EL (cell line): ENCODE results near the gene CAMSAP1.

Experiments
- DNase-seq: peaks from one replicate; pipeline ENCODE4 v3.0.0-alpha.2; 2016

Gene CAMSAP1

DNA sequence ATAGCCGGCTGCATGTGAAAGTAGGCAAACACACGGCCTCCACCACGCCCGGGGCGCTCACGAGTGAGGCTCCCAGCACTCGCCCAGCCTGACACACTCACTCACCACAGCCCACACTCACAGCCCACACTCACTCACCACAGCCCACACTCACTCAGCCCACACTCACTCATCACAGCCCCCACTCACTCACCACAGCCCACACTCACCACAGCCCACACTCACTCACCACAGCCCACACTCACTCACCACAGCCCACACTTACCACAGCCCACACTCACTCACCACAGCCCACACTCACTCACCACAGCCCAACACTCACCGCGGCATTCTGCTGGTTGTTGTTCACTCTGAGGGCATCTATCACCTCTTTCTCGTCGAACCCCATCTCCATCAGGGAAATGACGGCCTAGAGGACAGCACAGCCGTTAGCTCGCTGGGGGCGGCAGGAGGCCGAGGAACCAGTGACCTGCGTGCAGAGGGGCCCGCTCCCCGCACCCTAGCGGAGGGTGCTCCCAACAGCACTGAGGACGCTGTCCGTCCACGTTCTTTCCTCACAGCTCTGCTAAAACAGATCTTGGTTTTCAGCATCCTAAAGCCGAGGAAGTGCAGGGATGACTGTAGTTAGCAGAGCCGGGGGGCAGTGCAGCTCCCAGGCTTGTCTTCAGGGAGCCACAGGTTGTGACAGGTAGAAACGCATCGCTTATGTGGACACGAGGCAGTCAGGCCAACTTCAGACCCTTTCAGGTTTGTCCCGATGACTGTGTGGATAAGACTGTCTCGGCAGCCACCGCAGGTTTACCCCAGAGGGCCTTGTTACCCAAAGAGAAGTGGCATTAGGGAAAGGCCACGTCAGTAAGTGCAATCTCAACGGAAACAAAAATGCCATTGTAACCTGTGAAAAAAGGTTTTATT lies 32.3 kb upstream of the CAMSAP1 start:
- no peak for DNase-seq

DNA sequence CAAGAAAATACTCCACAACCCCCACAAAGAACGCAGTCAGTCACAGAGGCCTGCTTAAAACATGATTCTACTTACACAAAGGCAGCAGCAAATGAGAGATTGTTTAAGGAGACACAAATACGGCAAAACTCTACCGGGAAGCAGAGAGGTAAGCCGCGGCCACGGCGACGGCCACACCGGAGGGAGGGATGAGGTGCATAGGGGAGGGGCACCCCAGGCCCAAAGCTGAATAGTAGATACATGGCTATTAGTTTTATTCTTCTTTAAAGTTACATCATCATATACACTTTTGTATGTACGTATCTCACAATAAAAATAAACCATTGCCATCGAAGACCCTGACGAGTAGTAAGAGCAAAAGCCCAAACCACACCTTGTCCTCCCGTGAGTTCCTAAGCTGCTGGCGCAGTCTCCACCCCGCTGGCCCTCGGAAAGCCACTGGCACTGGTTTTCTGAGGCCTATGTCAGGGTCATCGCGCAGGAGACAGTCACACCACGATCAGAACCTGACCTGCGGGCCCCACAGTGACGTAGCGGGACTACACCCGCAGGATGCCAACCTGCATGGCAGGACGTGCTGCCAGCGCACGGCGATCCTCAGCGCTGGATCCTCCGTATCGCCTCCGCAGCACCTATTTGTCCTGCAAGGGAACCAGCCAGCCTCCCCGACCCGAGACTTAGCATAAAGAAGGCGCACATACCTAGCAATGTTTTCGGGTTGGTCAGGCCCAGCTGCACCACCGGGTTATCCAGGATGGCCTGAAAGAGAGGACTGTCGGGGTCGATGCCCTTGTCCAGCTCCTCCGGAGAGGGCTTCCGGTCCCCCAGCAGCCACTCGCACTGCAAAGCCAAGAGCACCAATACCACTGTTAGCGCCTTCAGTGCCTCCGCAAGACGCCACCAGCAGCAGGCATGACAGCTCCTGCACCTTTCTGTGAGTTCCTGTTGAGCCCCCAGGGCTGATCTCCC lies 30.5 kb upstream of the CAMSAP1 start:
- no peak for DNase-seq

DNA sequence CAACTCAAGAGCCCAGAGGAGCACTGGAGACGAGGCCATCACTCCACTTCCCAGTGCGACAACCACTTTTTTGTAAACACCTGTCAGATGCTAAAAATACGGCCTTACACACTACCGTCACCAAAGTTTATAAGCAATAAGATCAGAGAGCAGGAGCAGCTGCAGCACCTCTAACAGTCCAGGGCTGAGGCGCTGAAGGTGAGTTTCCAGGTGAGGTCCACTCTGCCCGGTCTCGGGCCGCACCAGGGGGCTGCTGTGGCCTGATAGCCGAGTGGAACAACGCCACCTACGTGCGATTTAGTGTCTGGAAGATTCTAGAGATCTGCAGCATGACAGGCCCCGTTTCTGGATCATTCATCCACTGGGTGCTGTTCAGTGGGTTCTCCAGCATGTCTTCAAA lies 25.8 kb upstream of the CAMSAP1 start:
- DNase-seq, result no peak

DNA sequence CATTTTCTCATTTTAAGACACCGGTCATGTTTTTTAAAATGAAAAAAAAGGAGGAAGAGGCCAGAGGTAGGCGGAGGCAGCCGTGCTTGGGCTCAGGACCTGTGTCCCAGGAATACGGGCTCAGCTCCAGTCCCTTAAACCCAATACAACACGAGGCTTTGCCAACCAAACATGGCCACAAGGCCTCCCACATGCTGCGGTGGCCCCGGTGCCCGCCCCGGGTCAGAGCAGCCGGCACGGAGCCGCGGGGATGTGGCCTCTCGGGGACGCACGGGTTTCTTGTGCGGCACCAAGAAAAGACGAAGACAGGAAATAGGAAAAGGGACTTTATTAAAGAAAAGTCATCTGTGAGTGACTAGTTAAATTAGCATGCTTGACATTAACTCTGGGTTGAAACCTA lies 25.3 kb upstream of the CAMSAP1 start:
- no peak for DNase-seq

DNA sequence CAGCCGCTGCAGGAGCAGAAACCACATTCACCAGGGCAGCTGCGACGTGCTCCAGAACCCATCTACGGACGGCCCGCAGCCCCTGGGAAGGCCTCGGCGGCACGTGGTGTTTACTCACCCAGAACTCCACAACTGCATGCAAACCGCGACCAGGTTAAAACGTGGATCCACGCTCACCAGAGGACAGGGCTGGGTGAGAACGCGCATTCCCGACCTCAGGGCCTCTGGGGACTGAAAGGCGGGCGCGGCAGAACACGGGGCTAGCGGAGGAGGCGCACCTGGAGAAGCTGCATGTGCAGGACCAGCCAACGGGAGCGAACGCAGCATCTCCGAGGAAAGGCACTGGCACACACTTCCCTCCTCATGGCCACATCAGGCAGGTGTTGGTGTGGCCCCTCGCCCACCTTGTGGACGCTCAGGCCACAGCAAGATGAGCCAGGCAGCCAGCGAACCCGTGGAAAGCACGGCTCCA lies 24.0 kb upstream of the CAMSAP1 start:
- DNase-seq, result no peak

DNA sequence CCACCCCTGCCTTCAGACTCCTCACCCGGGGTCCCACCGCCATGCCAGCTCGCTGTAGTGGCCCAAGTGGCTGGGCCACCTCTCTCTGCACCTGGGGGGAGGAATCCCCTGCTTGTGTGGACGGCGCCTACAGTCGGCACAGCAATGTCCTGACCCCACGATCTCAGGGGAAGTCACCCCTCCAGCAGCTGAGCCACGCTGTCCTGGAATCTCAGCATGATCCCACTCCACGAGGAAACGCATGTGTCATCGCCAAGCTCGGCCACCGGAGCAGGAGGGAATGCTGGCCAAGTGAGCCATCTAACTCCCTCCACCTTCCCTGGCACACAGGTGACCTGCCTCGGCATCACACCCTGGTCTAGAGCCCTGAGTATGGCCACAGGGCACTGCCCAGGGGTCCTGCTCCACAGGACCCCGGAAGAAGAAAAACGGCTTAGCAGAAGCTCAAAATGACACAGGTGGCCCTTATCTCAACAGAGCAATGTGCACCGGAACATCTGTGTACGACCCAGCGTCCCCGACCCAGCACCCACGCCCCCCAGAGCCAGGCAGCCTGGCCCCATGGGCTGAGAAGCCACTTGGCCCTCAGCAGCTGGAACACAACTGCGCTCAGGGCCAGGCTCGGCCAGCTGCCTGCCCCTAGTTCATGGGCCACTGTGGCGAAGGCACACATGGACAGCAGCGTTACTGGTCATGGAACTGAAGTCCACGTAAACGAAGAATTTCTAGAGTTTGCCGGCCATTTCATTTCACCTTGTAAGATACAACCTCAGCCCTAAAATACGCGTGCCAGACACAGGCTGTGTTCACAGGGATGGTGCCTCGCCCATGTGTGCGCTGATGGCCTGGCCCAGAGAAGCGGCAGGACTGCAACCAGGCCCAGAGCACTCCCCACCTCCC lies 23.4 kb upstream of the CAMSAP1 start:
- no peak for DNase-seq

DNA sequence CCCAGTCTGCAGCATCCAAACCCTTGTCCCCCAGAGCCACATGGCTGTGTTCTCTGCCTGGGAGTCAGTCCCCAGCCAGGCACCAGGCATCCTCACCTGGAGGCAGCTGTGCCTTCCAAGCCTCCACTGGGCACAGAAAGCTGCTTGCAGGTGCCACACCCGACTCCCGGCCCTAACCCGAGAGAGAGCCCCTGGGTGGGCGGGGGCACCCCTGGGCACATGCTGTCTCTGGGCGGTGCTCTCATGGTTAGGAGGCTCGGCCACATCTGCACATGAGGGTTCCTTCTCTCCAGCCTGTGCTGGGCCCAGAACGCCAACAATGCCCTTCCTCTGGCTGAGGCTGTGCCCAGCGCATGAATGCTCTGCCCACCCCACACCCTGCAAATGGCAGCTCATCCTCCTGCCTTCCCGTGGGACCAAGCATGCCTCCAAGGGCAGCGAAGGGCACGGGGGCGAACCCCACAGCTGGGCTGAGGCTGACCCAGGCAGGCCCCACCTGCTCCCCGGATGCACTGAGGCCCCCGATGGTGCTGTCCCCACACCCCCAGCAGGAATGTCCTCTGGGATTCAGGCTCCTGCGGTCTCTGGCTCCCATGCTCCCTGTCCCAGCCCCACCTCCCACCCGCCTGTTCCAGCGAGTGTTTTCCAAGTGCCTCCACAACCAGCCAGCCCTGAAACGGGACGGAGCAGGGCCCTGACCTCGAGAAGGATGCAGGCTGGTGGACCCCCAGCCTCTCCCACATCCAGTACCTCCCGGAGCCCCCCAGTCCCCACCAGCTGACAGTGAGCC lies 22.5 kb upstream of the CAMSAP1 start:
- DNase-seq, result no peak

DNA sequence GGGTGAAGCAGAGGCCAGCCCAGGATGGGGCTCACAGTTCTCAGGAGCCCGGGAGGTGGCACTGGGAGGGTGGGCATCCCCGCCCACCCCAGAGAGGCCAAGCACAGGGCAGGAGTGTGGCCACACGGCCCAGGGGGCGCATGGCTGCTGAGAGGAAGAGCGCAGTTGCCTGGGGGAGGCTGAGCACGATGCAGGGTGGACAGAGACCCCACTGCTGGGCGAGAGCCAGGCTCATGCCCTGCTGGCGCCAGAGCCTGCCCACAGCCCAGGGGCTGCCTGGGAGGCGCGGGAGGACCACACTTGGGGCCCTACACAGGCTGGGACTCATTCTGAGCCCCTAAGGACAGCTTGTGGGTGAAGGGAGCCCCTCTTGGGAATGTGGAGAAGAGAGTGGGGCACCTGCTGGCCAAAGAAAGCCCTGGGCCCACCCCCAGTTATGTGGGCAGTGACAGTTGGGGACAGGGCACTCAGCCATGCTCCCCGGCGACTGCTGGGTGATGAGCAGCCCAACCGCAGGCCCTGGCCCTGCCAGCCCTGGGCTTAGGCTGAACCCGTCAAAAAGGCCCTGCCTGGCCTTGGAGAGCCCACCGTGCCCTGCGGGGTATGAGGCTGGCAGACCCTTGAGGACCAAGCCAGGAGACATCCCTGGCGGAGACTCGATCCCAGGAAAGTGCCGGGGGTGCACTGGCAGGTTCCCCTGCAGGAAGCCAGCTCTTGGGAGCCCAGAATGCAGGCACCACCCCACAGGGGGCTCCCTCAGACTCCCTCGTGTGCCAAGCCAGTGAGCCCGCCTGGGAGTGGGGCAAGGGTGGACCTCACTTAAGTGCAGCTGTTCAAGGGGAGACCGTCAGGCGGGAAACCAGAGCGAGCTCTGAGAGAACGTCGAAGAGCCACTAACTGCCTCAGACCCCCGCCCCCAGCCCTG lies 21.6 kb upstream of the CAMSAP1 start:
- no peak for DNase-seq

DNA sequence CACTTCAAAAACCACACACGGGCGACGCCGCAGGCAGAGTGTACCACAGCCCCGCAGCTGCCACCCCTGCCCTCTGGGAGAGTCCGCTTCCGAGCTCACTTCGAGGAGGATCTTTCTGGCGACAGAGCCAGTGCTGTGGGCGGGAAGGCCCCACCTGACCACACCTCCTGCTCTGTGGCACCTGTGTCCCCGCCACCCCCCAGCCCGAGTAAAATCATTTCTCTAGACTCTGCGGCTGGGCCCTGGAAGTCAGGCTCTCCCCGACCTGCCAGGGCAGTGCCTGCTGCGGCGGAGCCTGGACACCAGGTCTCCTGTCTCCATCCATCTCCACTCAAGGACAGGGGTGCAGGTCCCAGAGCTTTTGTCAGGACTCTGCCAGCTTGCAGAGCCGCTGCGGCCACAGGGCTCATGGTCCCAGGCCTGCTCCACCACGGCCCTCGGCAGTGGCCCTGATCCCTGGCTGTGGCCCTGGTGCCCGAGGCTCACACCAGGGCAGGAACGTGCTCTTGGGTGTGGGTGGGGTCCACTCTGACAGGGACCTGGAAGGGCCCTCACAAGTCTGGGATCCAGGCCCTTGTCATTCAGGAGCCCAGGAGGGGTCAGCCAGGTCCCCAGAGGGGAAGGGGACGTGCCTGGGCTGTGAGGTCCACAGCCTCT lies 20.9 kb upstream of the CAMSAP1 start:
- DNase-seq, result no peak

DNA sequence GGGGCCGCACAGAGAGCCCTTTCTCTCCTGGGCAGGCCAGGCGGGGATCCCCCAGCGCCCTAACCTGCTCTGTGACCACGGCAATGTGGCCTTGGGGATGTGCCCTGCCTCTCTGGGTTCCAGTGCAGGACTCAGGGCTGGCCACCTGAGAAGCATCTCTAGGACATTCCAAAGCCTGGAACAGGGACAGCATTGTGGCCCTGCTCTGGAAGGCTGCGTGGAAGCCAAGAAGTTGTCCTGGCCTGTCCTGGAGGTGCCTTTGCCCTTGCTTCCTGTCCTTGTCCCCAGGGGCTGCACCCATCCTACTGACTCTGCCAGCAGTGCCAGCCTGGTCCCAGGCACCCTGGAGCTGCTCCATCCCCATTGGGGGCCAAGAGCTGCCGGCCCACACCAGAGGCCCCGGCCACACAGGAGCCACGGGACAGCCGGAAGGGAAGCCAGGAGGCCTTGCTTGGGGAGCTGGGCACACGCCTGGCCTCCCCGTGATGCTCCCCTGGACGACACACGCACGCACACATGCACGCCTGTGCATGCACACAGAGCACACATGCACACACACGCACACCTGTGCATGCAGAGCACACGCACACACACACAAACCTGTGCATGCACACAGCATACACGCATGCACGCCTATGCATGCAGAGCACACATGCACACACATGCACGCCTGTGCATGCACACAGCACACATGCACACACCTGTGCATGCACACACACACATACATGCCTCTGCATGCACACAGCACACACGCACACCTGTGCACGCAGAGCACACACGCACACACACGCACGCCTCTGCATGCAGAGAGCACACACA lies 20.1 kb upstream of the CAMSAP1 start:
- no peak for DNase-seq

DNA sequence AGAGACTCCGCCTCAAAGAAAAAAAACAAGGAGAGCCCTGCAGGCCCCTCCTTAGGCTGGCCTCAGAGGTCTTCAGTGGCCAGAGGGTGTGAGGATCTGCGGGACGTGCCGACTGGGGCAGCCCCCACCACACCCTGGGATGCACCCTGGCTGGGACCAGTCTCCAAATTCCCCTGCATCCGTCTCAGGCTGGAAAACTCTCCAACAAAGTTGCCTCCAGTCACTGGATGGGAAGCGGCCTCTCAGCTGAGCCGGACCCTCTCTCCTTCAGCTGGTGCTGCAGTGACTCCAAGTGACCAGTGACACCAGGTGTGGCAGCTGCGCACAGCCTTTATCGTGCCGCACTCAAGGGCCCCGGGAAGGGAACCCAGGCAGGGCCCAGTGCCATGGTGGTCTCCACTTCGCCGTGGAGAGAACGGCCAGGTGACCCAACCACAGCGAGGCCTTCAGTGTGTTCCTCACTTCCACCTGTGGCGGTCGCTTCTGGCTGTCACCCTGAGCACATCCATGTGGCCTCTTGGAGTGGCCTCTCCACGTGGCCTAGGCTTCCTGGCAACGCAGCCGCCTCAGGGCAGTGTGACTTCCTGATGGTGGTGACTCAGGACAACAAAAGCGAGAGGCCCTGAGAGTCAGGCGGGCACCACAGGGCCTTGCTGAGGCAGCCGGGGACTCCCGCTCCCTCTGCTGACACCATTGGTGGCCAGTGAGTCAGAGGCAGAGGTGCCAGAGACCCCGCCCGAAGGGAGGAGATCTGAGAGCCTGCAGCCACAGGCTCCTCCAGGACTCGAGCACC lies 19.3 kb upstream of the CAMSAP1 start:
- peak; percentile 96 for DNase-seq

DNA sequence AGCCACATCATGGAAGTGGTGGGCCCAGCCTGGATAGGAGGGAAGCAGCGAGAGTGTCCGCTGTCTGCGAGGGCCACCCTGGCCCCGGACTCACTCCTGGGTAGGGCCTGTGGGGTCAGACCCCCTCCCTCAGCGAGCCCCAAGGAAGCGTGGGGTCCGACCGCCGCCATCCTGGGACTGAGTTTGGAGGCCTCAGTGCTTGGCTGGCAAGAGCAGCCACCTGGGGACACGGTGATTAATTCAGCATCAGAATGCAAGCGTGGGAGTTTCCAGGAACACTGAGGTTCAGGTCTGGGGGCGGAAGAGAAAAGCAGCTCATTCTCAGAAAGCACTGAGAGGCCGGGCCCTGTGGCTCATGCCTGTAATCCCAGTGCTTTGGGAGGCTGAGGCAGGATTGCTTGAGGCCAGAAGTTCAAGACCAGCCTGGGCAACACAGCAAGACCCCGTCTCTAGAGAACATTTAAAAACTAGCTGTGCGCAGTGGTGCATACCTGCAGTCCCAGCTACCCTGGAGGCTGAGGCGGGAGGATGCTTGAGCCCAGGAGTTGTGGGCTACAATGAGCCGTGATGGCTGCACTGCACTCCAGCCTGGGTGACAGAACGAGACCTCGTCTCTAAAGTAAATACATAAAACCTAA lies 18.3 kb upstream of the CAMSAP1 start:
- no peak for DNase-seq

DNA sequence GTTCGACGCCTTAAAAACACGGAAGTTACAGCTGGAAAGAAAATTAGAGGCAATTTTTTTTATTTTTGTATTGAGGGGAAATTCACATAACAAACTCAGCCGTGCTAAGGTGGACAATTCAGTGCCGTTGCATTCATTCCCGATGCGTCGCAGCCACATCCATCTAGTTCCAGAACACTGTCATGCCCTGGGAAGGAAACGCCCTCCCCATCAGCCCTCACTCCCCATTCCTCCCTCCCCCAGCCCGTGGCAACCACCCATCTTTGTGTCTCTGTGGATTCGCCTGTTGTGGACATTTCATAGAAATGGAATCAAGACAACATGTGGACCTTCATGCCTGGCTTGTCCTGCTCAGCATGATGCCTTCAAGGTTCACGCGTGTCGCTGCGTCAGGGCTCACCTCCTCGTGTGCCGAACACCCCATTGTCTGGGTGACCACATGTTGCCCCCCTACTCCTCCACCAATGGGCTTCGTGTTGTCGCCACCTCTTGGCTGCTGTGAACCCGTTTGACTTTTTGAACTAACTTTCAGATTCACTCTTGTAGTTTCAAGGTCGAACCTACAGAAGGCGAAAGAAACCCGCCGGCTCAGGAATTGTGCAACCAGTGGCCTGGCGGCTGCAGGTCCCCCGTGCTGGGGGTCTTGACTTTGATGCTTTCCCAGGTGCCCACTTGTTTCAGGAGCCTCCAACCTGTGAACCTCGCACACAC lies 17.4 kb upstream of the CAMSAP1 start:
- DNase-seq, result no peak

DNA sequence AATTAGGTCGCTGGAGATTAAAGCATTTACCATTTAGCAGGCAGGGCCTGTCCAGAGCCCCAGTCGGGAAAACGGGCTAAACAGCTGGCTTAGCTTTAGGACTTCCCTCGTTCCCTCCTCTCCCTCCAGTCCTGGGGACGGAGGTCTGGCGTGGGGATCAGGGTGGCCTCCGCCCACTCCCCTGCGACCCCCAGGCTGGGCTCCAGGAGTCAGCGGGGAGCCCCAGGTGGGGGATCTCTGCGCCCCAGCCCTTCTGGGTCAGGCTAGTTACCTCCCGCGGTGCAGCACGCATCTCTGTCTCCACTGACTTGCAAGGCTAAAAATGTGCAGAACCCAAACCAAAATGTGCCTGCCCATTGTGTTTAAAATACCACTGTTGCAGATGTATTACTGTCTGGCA lies 16.2 kb upstream of the CAMSAP1 start:
- no peak for DNase-seq

DNA sequence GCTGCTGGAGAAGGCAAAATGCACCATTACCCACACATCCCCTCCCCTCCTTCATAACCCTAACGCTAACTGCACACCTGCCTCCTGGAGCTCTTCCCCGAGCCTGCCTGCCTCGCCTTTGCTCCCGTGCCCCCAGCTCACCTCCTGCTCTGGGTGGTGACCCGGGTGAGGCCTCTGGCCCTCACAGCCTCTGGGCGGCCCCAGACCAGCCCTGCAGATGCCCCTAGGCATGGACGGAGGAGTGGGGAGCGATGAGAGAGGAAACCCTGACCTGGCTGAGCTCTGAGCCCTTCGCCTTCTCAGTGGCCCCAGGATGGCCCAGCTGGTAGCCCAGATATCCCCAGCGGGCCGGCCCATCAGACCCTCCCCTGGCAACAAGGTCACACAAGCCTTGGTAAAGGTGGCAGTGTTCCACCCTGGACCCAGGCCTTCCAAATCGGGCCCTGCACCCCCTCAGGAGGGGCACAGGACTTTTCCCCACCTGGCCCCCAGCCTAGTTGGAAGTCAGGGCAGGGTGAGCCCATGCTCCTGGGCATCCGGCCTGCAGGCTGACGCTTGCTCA lies 14.5 kb upstream of the CAMSAP1 start:
- no peak for DNase-seq

DNA sequence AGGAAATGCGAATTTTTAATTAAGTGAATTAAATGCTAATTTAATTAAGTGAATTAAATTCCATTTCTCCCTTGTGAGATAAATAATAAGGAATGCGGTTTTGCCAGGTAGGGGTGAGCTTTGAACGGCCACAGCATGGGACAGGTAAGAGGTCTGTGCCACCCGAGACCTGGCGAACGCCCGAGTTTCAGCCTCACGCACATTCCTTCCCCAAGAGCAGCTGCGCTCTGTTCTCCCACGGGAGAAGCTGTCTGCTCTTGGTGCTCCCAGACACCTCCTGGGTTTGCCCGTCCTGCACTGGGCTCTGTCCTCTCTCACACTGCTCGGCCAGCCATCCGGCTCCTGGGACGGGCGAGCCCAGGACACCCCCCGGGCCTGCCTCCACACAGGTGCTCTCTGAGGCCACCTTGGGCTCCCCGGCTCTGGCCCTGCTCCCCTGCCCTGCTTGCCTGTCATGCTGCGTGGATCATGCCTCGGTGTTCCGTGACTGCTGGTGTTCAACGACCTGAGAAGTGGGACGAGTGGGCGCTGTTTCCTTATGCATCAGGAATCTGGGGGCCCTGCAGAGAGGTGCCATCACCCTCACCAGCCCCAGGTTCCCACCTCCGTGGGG lies 13.7 kb upstream of the CAMSAP1 start:
- DNase-seq, result no peak
